Natural killer cell (primary cell): Measurements from ENCODE around the gene AEBP1. TPM values are rescaled to one million over a fixed set of nuclear protein-coding genes. Genes with fewer than 3 reads are reported as not detected.

Experiments
- ATAC-seq, 3 donors: fragments of 150-1000 bp in 2 of 3; fragments of 200-7000 bp in 1 of 3; cut with Tn5 transposase; 1 replicate in 1 of 3; 2 replicates in 2 of 3; pipeline ENCODE4 v1.10.0; 2021; ENCODE audit warnings: mild to moderate bottlenecking in 2 of 3, moderate library complexity in 2 of 3
- DNase-seq, 2 donors: peaks; one replicate each; pipeline versions ENCODE4 v3.0.0 to v3.0.0-alpha.2; 2013 to 2021; ENCODE audit warnings: mixed read lengths in 1 of 2
- H3K27ac ChIP-seq: one replicate; pipeline ENCODE4 v1.5.1; 2013; ENCODE audit warnings: mild to moderate bottlenecking, low read length
- H3K27me3 ChIP-seq: one replicate; pipeline ENCODE4 v1.6.1; 2013; ENCODE audit warnings: low read length; ENCODE audit not compliant: control insufficient read depth, insufficient read depth
- H3K36me3 ChIP-seq: one replicate; pipeline ENCODE4 v1.6.1; 2013; ENCODE audit warnings: low read length; ENCODE audit not compliant: control insufficient read depth, insufficient read depth
- H3K4me1 ChIP-seq: one replicate; pipeline ENCODE4 v1.6.1; 2013; ENCODE audit warnings: low read length; ENCODE audit not compliant: control insufficient read depth, insufficient read depth
- H3K4me3 ChIP-seq: one replicate; pipeline ENCODE4 v1.5.1; 2013; ENCODE audit warnings: low read length
- H3K9me3 ChIP-seq: one replicate; pipeline ENCODE4 v1.6.1; 2013; ENCODE audit warnings: low read length; ENCODE audit not compliant: control insufficient read depth, insufficient read depth
- H3K27ac Mint-ChIP-seq, 2 donors: one replicate each; pipeline ENCODE4 v1.8.0; 2022; ENCODE audit warnings: mild to moderate bottlenecking in 2 of 2, mixed read lengths in 2 of 2, moderate library complexity in 1 of 2
- H3K27me3 Mint-ChIP-seq, 2 donors: one replicate each; pipeline ENCODE4 v1.8.0; 2022; ENCODE audit warnings: low read depth in 2 of 2, mixed read lengths in 2 of 2
- H3K36me3 Mint-ChIP-seq: one replicate; pipeline ENCODE4 v1.8.0; 2022; ENCODE audit warnings: mixed read lengths
- H3K4me1 Mint-ChIP-seq, 2 donors: one replicate each; pipeline ENCODE4 v1.8.0; 2022; ENCODE audit warnings: mixed read lengths in 2 of 2
- H3K4me3 Mint-ChIP-seq: one replicate; pipeline ENCODE4 v1.8.0; 2022; ENCODE audit warnings: mild to moderate bottlenecking, moderate library complexity, mixed read lengths
- H3K9me3 Mint-ChIP-seq, 2 donors: one replicate each; pipeline ENCODE4 v1.8.0; 2022; ENCODE audit warnings: mixed read lengths in 2 of 2
- WGBS: methylation state at CpG from one replicate; pipeline ENCODE4 v1.1.7; 2013; ENCODE audit warnings: missing lambda C conversion rate; ENCODE audit not compliant: insufficient coverage; 5-methylcytosine and 5-hydroxymethylcytosine counted together
- intact Hi-C: fragments of 100-400 bp; cut with micrococcal nuclease; formaldehyde crosslinking; loops from one replicate; pipeline ENCODE4 v1.14.2; 2022
- total RNA-seq, 4 donors: library from RNA; stranded (reverse); fragments of 120-200 nt in 1 of 4; gene quantifications; one replicate each; pipeline versions ENCODE4 v1.2.3 to v1.2.4, GENCODE V29; 2013 to 2022
- TF ChIP-seq, protein P1 (sequence below): fragments of 200-600 bp; IDR thresholded peaks from one replicate; pipeline ENCODE4 v1.8.0; 2022; ENCODE audit warnings: antibody characterized with exemption

The AEBP1 gene
- total RNA-seq, 3 donors from 2014 or later (not counting 1 experiment from before 2014, with no cell fraction given) = 3.3 to 9.0 (median 6.4) TPM

- H3K4me1 Mint-ChIP-seq = no peaks in the 10 kb centered on the region
- H3K4me3 Mint-ChIP-seq = no peak overlapping the region
- intact Hi-C loops = no loop called here
These were observed 34.6 kb downstream of the AEBP1 start for GRCh38 chr7:44138698-44139097.

DNA sequence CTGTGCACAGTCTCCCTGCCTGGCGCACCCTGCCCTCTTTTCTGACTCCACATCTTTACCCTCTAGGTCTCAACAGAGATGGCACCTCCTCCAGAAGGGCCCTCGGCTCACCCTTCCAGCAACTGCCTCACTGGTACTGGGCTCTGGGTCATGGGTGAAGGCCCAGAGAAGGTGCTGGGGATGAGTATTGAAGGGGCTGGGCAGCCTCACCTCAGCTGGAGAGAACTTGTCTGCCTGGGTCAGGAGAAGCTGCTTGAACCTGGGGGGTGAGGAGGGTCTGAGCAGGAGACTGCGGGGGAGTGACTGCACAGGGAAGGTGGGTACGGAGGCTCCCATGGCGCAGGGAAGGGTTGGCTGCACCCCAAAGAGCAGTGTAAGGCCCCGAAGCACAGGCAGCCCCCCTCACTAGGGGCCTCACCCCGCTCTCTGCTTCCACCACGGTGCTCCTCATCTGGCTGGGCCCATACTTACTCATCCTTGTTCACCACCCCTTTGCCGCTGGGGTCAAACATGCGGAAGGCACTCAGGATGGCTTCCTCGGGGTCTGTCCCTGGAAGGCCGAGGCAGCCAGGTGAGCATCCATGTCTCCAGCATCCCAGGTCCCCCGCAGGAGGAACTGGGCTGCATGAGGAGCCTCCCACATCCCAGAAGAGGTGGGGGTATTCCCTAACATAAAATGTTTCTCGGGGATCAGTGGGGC lies 35.3 kb downstream of the AEBP1 start:
- Histone ChIP-seq H3K36me3 (no peaks in the 10 kb centered on the region), H3K27me3 (no peaks in the 10 kb centered on the region), H3K27ac (no peak overlapping the region), H3K4me1 (no peaks in the 10 kb centered on the region), H3K4me3 (no peak overlapping the region), H3K9me3 (no peaks in the 10 kb centered on the region)
- TF ChIP-seq, protein P1, sequence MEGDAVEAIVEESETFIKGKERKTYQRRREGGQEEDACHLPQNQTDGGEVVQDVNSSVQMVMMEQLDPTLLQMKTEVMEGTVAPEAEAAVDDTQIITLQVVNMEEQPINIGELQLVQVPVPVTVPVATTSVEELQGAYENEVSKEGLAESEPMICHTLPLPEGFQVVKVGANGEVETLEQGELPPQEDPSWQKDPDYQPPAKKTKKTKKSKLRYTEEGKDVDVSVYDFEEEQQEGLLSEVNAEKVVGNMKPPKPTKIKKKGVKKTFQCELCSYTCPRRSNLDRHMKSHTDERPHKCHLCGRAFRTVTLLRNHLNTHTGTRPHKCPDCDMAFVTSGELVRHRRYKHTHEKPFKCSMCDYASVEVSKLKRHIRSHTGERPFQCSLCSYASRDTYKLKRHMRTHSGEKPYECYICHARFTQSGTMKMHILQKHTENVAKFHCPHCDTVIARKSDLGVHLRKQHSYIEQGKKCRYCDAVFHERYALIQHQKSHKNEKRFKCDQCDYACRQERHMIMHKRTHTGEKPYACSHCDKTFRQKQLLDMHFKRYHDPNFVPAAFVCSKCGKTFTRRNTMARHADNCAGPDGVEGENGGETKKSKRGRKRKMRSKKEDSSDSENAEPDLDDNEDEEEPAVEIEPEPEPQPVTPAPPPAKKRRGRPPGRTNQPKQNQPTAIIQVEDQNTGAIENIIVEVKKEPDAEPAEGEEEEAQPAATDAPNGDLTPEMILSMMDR = no peak
- H3K9me3 Mint-ChIP-seq = no peaks in the 10 kb centered on the region
- H3K36me3 Mint-ChIP-seq = no peaks in the 10 kb centered on the region
- no peak overlapping the region for H3K4me3 Mint-ChIP-seq
- no peaks in the 10 kb centered on the region for H3K4me1 Mint-ChIP-seq
- intact Hi-C loops = no loop called here
- 89% methylated on average over 14 of the region's 14 CpGs for WGBS
- no peak for DNase-seq
- H3K27me3 Mint-ChIP-seq = peaks cover 0 to 7% of the 10 kb centered on the region in 2 donors
- ATAC-seq = no peak
- H3K27ac Mint-ChIP-seq = no peak overlapping the region

More at GRCh38 chr7:44138698-44139097, 34.6 kb downstream of the AEBP1 start:
- H3K36me3 Mint-ChIP-seq = no peaks in the 10 kb centered on the region
- DNase-seq = no peak
- no peaks in the 10 kb centered on the region for H3K27me3 ChIP-seq
- H3K27me3 Mint-ChIP-seq = peaks cover 0 to 7% of the 10 kb centered on the region in 2 donors
- H3K4me1 ChIP-seq = no peaks in the 10 kb centered on the region
- no peak overlapping the region for H3K27ac Mint-ChIP-seq
- 83% methylated on average over 8 of the region's 8 CpGs for WGBS
- no peak overlapping the region for H3K4me3 ChIP-seq
- no peaks in the 10 kb centered on the region for H3K9me3 Mint-ChIP-seq
- H3K9me3 ChIP-seq = no peaks in the 10 kb centered on the region
- H3K36me3 ChIP-seq = no peaks in the 10 kb centered on the region
- no peak overlapping the region for H3K27ac ChIP-seq
- ATAC-seq = no peak
- TF ChIP-seq, protein P1 = no peak

GRCh38 chr7:44140341-44140740 lies 36.2 kb downstream of the AEBP1 start:
- WGBS = 90% methylated on average over 10 of the region's 10 CpGs
- Mint-ChIP-seq H3K9me3 (no peaks in the 10 kb centered on the region), H3K36me3 (no peaks in the 10 kb centered on the region)

More at GRCh38 chr7:44140341-44140740, 36.2 kb downstream of the AEBP1 start:
- peaks cover 0 to 2% of the 10 kb centered on the region in 2 donors for H3K4me1 Mint-ChIP-seq
- H3K27me3 Mint-ChIP-seq = peaks cover 0 to 8% of the 10 kb centered on the region in 2 donors
- peaks cover 4% of the 10 kb centered on the region for H3K4me1 ChIP-seq
- no peak overlapping the region for H3K27ac Mint-ChIP-seq
- intact Hi-C loops = no loop called here
- peaks cover 4% of the 10 kb centered on the region for H3K27me3 ChIP-seq
- H3K36me3 ChIP-seq = no peaks in the 10 kb centered on the region
- DNase-seq (no peak), ATAC-seq (no peak)
- no peaks in the 10 kb centered on the region for H3K9me3 ChIP-seq
- H3K4me3 ChIP-seq = no peak overlapping the region
- TF ChIP-seq, protein P1 = no peak
- no peak overlapping the region for H3K27ac ChIP-seq
- no peak overlapping the region for H3K4me3 Mint-ChIP-seq
